Left cardiac atrium (tissue), 4 donors: ENCODE measurements around the gene PCDHGA8. TPM values are rescaled to one million over a fixed set of nuclear protein-coding genes. Genes with fewer than 3 reads are reported as not detected.
"Not testable (repeated sequence)": the region's sequence is repeated elsewhere in the genome, so short reads cannot be mapped to it uniquely, and the experiment has no call there.

Experiments used
- ATAC-seq, 2 donors: fragments of 200-7000 bp; cut with Tn5 transposase; one replicate each; pipeline ENCODE4 v1.9.1; 2020; ENCODE audit warnings: mild to moderate bottlenecking in 2 of 2, moderate library complexity in 2 of 2
- DNase-seq: peaks from one replicate; pipeline ENCODE4 v3.0.0-alpha.2; 2020
- intact Hi-C, 2 donors: fragments of 100-400 bp; cut with DNase I; formaldehyde crosslinking; loops; one replicate each; pipeline versions ENCODE4 v1.14.1 to v1.15.1; 2022 to 2023
- long read RNA-seq: library from polyadenylated mRNA; unstranded; transcript quantifications from one replicate; pipeline ENCODE4 v2.0.0, GENCODE V29; 2021
- total RNA-seq, 2 donors: library from RNA; stranded (reverse); fragmentation: NEBNext Ultra II Directional; extraction: Animal tissue kit (Norgen Biotek cat#: 25700); gene quantifications; one replicate each; pipeline ENCODE4 v1.2.1, GENCODE V29; 2021
- donor health status: DM: no; HTN: yes; CAD: no.
- donor health status: DM: no; HTN: yes; CAD: no; lungs with severe emphysema.
- donor health status: DM: yes; HTN: yes; CAD: no.
- donor health status: Dilated cardiomyopathy.

The PCDHGA8 gene
- 1 to 10 TPM; 2.9 to 3.7 TPM for total RNA-seq
- long read RNA-seq: 0 reads

DNA sequence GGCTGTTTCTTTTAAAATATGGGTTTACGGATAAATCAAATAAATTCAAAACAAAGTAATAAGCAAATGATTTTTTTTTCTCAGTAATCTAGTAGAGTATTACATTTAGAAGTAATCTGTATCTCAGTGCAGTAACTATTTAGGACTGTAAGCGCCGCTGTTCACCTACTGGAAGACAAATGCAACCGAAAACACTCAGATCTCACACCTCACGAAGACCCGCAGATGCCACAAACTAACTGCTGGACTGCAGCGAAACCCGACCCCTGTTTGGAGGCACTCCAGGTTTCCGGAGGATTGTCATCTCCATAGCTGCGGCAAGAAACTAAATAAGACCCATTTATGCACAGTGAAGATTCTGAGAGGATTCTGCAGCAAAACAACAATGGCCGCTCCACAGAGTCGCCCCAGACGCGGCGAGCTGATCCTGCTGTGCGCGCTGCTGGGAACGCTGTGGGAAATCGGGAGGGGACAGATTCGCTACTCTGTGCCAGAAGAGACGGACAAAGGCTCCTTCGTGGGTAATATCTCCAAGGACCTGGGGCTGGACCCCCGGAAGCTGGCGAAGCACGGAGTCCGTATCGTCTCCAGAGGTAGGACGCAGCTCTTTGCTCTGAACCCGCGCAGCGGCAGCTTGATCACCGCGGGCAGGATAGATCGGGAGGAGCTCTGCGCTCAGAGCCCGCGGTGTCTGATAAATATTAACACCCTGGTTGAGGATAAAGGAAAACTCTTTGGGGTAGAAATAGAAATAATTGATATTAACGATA is at the start of gene PCDHGA8:
Gene PCDHGA8 (plus strand): TSS at position 205 of the 770 bp plus-strand sequence. CDS start 181 bp downstream, at position 386.
- intact Hi-C loops: no loop called here
- DNase-seq: no peak
- ATAC-seq: no peak

DNA sequence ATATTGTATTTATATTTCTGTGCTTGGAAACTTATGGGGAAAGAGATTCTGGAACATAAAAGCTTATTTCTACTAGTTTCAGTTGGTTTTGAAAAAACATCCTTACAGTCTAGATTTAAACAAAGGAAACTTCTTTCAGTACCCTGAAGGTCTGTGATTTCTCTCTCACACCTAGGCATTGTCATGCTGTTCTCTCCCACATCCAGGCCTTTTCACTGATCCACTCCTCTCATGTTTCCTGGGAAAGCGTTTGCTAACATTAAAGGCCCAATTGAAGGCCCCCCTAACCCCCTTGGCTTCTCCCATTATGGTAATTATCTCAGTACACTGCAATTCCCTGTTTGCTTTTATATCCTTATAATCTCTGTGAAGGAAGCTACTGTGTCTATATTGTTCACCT is 49.7 kb upstream of the PCDHGA8 start:
- intact Hi-C loops: no loop called here
- ATAC-seq (no peak), DNase-seq (no peak)

DNA sequence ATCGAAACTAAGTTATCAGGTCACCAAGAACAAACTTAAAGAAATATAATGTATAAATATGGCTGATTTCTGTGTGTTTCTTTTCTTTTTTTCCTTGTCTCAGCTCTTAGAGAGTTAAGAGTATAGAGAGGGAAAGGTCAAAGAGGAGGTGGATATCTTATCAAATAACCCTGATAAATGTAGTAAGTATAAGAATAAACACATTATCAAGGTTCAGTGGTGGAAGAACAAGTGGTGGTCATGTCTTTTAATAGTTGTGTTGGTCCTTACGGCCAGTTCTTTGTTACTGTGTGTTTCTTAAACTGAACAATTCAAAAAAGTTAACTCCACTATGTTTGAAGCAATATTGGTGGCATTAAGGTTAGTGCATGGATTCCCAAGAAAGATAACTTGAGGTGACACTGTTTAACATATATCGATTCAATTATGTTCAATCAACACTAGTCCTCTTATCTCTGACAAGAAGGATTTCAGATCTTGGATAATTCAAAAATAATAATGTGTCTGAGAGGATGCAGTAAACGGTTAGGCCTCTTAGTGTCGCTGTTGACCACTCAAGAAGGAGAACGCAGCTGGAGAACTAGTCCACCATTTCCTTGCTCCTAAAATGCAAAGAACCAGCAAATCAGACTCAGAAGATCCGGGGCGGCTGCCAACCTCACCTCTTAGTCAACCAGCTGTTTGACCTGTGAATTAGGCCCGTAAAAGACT is 49.0 kb upstream of the PCDHGA8 start, which contains the start of gene PCDHGA3:
Gene PCDHGA3 (plus strand): TSS at position 588 of the 711 bp plus-strand sequence. CDS start 205 bp downstream, outside the sequence.
- DNase-seq (no peak), ATAC-seq (peak; percentile 34 to 58)
- intact Hi-C loops: no loop called here

DNA sequence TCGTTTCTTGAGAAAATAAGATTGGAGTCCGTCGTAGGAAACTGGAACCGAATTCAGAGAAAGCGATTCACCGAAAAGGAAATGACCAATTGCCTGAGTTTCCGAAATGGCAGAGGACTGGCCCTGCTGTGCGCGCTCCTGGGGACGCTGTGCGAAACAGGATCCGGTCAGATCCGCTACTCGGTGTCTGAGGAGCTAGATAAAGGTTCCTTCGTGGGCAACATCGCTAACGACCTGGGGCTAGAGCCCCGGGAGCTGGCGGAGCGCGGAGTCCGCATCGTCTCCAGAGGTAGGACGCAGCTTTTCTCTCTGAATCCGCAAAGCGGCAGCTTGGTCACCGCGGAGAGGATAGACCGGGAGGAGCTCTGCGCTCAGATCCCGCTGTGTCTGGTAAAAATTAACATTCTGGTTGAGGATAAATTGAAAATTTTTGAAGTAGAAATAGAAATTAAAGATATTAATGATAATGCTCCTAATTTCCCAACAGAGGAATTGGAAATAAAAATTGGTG is 48.4 kb upstream of the PCDHGA8 start:
- ATAC-seq (peak in 1 of 2 donors; percentile 48), DNase-seq (no peak)
- intact Hi-C loops: no loop called here

DNA sequence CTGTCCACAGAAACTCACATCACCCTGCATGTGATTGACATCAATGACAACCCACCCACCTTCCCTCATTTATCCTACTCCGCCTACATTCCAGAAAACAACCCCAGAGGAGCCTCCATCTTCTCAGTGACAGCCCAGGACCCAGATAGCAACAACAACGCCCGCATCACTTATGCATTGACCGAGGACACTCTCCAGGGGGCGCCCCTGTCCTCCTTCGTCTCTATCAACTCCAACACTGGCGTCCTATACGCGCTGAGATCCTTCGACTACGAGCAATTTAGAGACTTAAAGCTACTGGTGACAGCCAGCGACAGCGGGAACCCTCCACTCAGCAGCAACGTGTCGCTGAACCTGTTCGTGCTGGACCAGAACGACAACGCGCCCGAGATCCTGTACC is 47.1 kb upstream of the PCDHGA8 start:
- intact Hi-C loops: no loop called here
- DNase-seq (no peak), ATAC-seq (no peak)

DNA sequence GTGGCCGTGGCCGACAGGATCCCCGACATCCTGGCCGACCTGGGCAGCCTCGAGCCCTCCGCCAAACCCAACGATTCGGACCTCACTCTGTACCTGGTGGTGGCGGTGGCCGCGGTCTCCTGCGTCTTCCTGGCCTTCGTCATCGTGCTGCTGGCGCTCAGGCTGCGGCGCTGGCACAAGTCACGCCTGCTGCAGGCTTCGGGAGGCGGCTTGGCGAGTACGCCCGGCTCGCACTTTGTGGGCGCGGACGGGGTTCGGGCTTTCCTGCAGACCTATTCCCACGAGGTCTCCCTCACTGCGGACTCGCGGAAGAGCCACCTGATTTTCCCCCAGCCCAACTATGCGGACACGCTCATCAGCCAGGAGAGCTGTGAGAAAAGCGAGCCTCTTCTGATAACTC is 46.4 kb upstream of the PCDHGA8 start:
- ATAC-seq, DNase-seq, intact Hi-C loops: not testable (repeated sequence)

DNA sequence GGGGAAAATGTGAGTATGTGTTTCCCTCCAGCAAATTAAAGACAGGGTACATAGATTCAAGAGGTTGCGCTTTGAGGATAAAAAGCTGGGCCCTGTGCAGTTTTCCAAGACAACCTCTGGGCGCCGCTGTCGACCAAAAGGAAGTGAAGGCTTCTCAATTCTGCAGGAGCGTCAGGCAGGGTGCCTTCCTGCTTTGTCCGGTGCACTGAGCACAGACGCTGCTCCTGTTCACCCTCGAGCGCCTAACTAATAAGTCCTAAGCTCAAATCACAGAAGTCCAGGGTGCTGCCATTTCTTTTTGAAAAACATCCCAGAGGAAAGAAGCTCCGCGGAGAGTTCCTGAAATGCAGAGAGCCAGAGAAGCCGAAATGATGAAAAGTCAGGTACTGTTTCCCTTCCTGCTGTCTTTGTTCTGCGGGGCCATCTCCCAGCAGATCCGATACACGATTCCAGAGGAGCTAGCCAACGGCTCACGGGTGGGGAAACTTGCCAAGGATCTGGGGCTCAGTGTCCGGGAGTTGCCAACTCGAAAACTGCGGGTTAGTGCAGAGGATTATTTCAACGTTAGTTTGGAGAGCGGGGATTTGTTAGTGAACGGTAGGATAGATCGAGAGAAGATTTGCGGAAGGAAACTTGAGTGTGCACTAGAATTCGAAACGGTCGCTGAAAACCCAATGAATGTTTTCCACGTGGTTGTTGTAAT is 42.4 kb upstream of the PCDHGA8 start, which contains the start of gene PCDHGB1:
Gene PCDHGB1 (plus strand): TSS at position 183 of the 703 bp plus-strand sequence. CDS start 162 bp downstream, at position 345.
- peak; percentile 57 to 66 for ATAC-seq

DNA sequence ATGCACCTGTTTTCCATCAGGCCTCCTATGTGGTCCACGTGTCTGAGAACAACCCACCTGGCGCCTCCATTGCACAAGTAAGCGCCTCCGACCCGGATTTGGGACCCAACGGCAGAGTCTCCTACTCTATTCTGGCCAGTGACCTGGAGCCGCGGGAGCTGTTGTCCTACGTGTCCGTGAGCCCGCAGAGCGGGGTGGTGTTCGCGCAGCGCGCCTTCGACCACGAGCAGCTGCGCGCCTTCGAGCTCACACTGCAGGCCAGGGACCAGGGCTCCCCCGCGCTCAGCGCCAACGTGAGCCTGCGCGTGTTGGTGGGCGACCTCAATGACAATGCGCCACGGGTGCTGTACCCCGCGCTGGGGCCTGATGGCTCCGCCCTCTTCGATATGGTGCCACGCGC is 40.8 kb upstream of the PCDHGA8 start:
- DNase-seq (no peak), ATAC-seq (no peak)
- intact Hi-C loops: loop anchor here in 1 of 2 donors (10.0 kb wide), 2 partner anchors 53 to 147 kb away; partner anchors contain the start of genes PCDHB12, PCDHGA9 and PCDHGB6

More for the DNA sequence above, 42.4 kb upstream of the PCDHGA8 start, which contains the start of gene PCDHGB1:
- intact Hi-C loops: loop anchor here in 1 of 2 donors (10.0 kb wide), 2 partner anchors 55 to 145 kb away; partner anchors contain the start of genes PCDHB12, PCDHGA9 and PCDHGB6
- DNase-seq: peak; percentile 38

DNA sequence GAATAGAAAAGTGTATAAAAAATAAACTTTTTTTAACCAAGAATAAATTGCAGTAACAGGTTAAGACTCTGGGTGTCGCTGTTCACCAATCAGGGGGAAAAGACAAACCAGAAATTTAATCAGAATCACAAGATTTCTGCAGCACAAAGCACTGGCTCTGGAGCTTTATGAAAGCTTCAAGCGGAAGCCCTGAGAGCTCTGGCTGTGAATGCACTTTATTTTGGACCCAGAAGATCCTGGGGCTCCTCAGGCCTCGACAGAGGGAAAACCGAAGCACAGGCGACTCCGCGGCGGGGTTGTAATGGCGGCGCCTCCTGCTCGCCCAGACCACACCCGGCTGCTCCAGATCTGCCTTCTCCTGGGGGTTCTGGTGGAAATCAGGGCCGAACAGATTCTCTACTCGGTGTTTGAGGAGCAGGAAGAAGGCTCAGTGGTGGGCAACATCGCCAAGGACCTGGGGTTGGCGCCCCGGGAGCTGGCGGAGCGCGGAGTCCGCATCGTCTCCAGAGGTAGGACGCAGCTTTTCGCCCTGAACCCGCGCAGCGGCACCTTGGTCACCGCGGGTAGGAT is 37.4 kb upstream of the PCDHGA8 start, which contains the start of gene PCDHGA4:
Gene PCDHGA4 (plus strand): TSS at position 122 of the 570 bp plus-strand sequence. CDS start 87 bp downstream, at position 209.
- DNase-seq (no peak), ATAC-seq (no peak)
- intact Hi-C loops: loop anchor here in 1 of 2 donors (10.0 kb wide), 2 partner anchors 50 to 150 kb away; partner anchors contain the start of genes PCDHB12, PCDHGA9 and PCDHGB6

DNA sequence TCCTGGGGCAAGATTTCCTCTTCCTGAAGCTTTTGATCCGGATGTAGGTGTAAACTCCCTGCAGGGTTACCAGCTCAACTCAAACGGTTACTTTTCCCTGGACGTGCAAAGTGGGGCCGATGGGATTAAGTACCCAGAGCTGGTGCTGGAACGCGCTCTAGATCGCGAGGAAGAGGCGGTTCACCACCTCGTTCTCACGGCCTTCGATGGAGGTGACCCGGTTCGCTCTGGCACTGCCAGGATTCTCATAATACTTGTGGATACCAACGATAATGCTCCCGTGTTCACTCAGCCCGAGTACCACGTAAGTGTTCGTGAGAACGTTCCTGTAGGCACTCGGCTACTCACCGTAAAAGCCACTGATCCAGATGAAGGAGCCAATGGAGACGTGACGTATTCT is 36.8 kb upstream of the PCDHGA8 start:
- intact Hi-C loops: loop anchor here in 1 of 2 donors (10.0 kb wide), 2 partner anchors 49 to 151 kb away; partner anchors contain the start of genes PCDHB12, PCDHGA9 and PCDHGB6
- ATAC-seq (no peak), DNase-seq (no peak)

DNA sequence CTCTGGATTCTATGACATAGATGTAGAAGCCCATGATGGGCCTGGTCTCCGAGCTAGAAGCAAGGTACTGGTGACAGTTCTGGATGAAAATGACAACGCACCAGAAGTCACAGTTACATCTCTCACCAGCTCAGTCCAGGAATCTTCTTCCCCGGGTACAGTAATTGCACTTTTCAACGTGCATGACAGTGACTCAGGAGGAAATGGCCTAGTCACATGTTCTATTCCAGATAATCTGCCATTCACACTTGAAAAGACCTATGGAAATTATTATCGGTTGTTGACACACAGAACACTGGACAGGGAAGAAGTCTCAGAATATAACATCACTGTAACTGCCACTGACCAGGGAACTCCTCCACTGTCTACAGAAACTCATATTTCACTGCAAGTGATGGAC is 36.3 kb upstream of the PCDHGA8 start:
- ATAC-seq (no peak), DNase-seq (no peak)
- intact Hi-C loops: loop anchor here in 1 of 2 donors (10.0 kb wide), 2 partner anchors 49 to 151 kb away; partner anchors contain the start of genes PCDHB12, PCDHGA9 and PCDHGB6

DNA sequence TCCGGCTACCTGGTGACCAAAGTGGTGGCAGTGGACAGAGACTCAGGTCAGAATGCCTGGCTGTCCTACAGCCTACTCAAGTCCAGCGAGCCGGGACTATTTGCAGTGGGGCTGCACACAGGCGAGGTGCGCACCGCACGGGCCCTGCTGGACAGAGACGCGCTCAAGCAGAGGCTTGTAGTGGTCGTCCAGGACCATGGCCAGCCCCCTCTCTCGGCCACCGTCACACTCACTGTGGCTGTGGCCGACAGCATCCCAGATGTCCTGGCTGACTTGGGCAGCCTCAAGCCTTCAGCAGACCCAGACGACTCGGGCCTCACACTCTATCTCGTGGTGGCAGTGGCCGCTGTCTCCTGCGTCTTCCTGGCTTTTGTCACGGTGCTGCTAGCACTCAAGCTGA is 35.5 kb upstream of the PCDHGA8 start:
- intact Hi-C loops: loop anchor here in 1 of 2 donors (10.0 kb wide), 2 partner anchors 48 to 152 kb away; partner anchors contain the start of genes PCDHB12, PCDHGA9 and PCDHGB6
- ATAC-seq (no peak), DNase-seq (no peak)

DNA sequence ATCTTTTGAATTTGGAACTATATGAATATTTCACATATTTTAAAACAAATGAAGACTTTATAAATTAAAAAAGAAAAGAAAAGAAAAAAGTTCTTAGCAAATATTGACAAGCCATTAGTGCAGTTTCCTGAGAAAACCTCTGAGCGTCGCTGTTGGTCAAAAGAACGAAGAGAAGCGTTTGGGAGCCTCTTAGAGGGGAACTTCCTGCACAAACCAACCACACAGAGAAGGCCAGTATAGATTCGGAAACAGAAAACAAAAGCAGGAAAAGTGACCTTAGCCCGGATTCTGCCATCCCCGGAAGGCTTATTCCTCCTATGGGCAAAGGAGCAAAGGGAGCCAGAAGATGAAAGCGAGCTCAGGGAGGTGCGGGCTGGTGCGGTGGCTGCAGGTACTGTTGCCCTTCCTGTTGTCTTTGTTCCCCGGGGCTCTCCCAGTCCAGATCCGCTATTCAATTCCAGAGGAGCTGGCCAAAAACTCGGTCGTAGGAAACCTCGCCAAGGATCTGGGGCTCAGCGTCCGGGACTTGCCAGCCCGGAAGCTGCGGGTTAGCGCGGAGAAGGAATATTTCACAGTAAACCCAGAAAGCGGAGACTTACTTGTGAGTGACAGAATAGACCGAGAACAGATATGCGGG is 32.5 kb upstream of the PCDHGA8 start, which contains the start of gene PCDHGB2:
Gene PCDHGB2 (plus strand): TSS at position 205 of the 637 bp plus-strand sequence. CDS start 142 bp downstream, at position 347.
- intact Hi-C loops: loop anchor here in 1 of 2 donors (10.0 kb wide), 2 partner anchors 45 to 155 kb away; partner anchors contain the start of genes PCDHB12, PCDHGA9 and PCDHGB6
- ATAC-seq: no peak
- DNase-seq: no peak

DNA sequence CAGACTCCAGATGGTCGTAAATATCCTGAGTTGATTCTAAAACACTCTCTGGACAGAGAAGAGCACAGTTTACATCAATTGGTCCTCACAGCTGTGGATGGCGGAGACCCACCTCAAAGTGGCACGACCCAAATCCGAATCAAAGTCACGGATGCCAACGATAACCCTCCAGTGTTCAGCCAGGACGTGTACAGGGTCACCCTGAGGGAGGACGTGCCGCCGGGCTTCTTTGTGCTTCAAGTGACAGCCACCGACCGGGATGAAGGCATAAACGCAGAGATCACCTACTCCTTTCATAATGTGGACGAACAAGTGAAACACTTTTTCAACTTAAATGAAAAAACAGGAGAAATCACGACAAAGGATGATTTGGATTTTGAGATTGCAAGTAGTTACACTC is 31.7 kb upstream of the PCDHGA8 start:
- ATAC-seq (no peak), DNase-seq (no peak)
- intact Hi-C loops: no loop called here

DNA sequence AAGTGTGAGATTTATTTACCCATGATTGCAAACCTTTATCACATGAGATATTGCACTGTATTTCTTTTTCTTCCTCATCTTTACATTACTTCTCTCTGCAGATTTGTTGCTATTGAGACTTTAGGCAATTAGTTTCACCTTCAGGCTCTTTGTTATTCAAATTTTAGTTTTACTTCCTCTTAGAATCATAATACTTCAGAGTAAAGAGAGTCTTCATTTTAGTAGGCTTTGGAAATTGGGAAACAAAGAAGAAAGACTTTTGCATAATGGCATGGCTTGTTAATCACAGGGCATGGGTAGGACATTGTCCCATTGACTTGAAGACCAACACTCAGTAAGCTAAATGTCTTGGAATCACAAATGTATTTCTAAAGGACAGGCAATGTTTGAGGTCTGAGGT is 29.7 kb upstream of the PCDHGA8 start:
- DNase-seq (no peak), ATAC-seq (no peak)
- intact Hi-C loops: no loop called here

DNA sequence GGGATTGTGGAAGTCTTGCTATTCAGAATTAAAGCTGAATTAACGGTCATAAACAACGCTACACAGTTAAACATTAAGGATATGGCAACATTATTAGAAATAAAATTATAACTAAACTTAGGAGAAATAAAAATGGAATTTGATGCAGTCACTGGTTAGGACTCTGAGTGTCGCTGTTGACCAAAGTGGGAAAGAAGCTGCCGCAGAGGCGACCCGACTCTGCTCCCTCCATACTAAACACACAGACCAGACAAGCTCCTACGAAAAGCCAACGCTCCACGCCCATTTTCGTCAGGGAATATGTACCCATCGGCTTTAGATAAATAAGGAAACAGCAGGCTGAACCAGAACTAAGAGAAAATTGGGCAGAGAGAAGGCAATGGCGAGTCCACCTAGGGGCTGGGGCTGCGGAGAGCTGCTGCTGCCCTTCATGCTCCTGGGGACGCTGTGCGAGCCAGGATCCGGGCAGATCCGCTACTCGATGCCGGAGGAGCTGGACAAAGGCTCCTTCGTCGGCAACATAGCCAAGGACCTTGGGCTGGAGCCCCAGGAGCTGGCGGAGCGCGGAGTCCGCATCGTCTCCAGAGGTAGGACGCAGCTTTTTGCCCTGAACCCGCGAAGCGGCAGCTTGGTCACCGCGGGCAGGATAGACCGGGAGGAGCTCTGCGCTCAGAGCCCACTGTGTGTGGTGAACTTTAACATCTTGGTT is 28.3 kb upstream of the PCDHGA8 start, which contains the start of gene PCDHGA5:
Gene PCDHGA5 (plus strand): TSS at position 211 of the 709 bp plus-strand sequence. CDS start 169 bp downstream, at position 380.
- no peak for ATAC-seq
- intact Hi-C loops: no loop called here
- no peak for DNase-seq
